ENCODE data around the gene BMPR1B. TPM values are rescaled to one million over a fixed set of nuclear protein-coding genes. Genes with fewer than 3 reads are reported as not detected.

Gene BMPR1B
- total RNA-seq, 2 experiments from 2014 or later, result 0.10 TPM; not detected in 1

GRCh38 chr4:95204873-95205272, 447.1 kb downstream of the BMPR1B start:
- H3K9me3 Mint-ChIP-seq, result no peaks in the 10 kb centered on the region
- CTCF ChIA-PET, result no interaction called here

More at GRCh38 chr4:95204873-95205272, 447.1 kb downstream of the BMPR1B start:
- Mint-ChIP-seq H3K36me3 (ENCODE audit: low read depth) (no peaks in the 10 kb centered on the region), H3K4me3 (no peak overlapping the region), H3K27me3 (ENCODE audit: low read depth) (no peaks in the 10 kb centered on the region), H3K4me1 (ENCODE audit: low read depth) (no peaks in the 10 kb centered on the region), H3K27ac (no peak overlapping the region)
- DNase-seq, result no peak
- intact Hi-C loops (cut with micrococcal nuclease), result no loop called here
